Hematopoietic multipotent progenitor cell treated with erythropoietin and hydrocortisone succinate and interleukin-3 and kit ligand, for 4 days (in vitro differentiated cells): ENCODE data around the gene CYP21A2.

Experiments used
- DNase-seq: peaks from one replicate; pipeline ENCODE4 v3.0.0-alpha.2; 2015

The CYP21A2 gene

GRCh38 chr6:32083812-32084768 is 45.9 kb downstream of the CYP21A2 start:
- DNase-seq = no peak

DNA sequence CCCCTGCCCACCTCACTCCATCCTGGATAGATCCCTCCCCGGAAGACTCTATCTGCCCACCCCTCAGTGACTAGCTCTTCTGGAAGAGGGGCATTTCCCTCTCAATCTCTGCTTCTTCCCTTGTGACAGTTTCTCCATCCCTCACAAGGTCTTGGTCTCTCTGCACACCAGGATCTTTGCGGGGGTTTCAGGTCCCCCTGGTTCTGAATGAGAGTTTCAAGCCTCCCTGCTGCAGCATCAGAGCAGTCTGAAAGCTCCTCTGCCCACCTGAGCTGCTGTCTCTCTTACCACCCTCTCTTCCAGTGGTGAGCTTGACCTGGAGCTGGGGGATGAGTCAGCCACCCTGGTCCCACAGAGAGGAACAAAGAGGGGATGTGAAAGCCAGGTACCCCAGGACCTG is 46.6 kb downstream of the CYP21A2 start:
- no peak for DNase-seq

DNA sequence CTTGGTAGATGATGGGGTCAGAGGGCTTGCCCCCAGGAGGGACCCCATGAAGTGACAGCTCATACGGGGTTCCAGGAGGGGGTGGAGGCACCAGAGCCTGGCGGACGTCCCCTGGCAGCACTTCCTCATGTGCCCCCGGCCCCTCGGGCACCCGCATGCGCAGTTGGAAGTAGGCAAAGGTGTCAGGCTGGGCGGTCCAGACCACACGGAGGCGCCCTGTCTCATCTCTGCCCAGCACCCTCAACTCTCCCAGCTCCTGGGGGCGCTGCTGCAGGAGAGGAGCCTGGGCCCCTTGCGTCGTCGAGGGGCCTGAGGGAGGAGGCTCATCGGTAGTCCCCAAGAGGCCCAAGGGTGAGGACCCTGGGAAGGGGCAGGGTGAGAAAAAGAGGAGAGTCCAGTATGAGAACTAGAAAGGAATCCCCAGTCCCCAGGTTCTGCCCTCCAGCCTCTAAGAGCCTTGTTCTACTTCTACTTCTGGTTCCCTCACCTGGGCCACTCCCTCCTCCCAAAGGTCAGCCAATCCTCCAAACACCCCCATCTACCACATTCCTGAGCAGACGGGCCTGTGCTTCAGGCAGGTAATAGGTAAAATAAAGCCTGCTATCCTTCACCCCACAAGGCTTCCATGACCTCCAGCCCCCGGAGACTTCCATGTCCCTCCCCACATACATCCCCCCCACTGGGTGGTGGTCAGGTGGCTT is 47.7 kb downstream of the CYP21A2 start:
- DNase-seq = no peak

GRCh38 chr6:32086661-32087573 is 48.7 kb downstream of the CYP21A2 start:
- peak; percentile 39 for DNase-seq

DNA sequence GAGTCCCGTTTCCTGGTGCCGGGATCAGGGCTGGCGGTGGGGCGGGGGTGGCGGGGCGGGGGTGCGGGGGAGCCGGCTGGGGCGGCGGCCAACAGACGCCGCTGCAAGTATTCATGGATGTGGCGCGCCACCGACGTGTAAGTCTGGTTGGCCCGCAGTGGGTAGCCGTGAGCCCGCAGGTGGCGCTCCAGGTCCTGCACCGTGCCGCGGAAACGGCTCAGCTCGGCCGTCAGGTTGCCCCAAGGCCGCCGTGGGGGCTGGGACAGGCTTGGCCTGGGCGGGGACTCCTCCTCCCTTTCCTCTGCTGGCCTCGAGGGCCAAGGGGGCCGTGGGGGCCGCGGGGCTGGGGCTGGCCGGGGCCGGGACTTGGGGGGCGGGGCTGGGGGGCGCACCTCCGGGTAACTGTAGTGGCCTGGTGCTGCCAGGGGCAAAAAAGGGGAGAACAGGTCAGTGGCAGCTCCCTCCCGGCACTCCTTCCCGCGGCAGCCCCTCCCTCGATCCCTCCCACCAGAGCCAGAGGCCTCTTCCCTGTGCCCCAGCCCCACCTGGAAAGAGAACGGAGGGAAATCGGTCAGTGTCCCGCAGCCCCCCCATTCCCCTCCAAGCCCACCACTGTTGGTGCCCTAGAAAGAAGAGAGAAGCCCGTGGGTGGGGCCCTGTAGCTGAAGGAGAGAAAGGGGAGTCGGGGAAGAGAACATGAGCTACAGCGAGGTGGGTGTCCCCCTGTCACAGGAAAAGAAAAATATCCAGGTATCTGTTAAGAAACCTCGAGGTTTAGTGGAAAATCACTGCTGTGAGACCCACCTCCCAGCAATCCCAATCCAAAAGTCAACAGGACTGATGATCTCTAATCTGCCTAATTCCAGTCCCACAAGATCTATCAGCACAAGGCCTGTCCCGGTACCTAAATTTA is 49.6 kb downstream of the CYP21A2 start:
- peak; percentile 90 for DNase-seq

- no peak for DNase-seq
These were observed 50.4 kb downstream of the CYP21A2 start for GRCh38 chr6:32088487-32089049.

DNA sequence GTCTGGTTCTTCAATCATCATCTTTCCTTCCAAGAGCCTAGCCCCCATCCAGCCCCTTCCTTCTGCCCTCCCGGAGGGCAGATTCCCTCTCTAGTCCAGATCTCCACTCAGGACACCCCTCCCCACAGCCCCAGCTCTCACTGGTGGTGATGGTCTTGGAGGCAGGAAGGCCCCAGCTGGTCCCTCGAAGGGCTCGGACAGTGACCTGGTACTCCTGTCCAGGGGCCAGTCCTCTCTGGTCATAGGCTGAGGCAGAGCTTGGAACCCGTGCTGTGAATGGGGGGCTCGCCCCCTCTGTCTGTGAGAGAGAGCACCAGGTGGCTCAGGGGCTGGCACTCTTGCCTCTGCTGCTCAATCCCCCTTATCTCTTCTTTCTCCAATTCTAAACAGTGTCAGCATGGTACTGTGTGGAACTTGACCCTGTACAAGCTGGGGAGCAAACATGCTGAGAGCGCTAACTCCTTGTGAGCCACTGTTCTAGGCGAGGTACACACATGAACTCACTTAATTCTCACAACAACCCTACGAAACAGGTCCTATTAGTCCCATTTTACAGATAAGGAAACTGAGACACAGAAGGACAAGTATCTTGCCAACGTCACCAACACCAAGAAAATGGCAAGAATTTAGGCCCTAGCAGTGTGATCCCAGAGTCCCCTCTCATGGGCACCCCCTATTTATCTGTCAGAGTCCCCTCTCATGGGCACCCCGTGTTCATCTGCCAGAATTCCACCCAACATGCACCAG is 51.0 kb downstream of the CYP21A2 start:
- no peak for DNase-seq
